ENCODE measurements around the gene U2AF2.

U2AF2 gene

GRCh38 chr19:55660404-55660803 lies 5.6 kb downstream of the U2AF2 start:
- no peak for DNase-seq

DNA sequence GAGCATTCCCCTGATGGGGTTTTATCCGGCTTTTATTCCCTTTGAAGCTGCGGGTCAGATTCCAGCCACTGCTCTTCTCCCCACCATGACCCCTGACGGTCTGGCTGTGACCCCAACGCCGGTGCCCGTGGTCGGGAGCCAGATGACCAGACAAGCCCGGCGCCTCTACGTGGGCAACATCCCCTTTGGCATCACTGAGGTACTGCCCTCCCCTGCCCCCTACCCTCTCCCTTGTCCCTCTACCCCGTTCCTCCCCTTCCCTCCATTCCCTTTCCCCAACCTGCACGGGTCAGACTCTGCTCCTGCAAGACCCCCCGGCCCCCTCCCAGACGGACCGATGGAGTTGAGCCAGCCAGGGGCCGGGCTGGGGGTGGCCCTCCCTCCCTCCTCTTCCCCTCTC lies 6.2 kb downstream of the U2AF2 start:
- no peak for DNase-seq

DNA sequence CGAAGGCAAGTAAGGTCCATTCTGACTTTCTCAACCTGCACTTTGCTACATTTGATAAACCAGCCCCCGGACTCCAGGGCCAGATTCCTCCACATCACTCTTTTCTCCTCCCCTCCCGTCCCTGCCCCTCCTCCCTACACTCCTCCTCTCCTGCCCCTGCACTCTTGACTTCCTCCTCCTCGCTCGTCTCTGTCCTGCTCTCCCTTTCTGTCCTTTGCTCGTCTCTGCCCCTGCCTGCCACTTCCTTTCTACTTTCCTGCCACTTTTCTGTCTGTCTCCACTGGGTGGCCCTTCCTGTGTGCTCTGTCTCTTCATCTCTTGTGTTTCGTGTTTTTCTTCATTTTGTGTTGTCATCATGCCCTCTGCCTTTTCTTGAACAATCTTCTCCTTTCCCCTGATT lies 7.0 kb downstream of the U2AF2 start:
- DNase-seq, result no peak

DNA sequence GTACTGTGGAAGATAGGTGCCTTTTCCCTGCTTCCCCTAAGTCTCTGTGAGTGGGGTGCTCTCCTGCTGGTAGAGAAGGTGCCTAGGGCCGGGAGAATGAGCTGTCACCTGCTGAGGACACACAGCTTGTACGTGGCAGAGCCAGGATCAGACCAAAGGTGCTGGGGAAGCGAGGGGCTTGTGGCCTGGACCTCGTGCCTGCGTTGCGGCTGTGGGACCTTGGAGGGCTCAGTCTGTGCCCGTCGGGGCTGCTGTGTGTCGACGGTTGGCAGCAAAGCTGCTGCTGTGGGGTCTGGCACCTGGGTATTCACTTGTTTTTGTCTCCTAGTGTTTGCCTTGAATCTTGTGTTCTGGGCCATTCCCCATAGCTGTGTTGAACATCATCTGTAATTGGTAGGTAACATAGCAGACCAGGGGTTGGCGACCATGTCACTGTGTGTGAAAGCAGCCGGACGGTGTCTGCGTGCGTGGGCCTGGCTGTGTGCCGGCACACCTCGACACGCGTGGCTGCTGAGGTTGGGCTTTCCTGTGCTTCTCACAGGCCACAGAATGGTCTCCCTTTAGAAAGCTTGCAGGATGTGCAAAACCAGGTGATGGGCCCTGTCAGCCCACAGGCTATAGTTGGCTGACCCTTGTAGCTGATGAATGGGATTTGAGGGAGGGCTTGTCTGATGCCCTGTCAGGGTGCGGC lies 9.2 kb downstream of the U2AF2 start:
- DNase-seq, result no peak

GRCh38 chr19:55666343-55667005 lies 11.6 kb downstream of the U2AF2 start:
- no peak for DNase-seq

GRCh38 chr19:55667006-55667381 lies 12.2 kb downstream of the U2AF2 start:
- DNase-seq, result no peak

- no peak for DNase-seq
Measured at GRCh38 chr19:55667511-55667910, 12.7 kb downstream of the U2AF2 start.

DNA sequence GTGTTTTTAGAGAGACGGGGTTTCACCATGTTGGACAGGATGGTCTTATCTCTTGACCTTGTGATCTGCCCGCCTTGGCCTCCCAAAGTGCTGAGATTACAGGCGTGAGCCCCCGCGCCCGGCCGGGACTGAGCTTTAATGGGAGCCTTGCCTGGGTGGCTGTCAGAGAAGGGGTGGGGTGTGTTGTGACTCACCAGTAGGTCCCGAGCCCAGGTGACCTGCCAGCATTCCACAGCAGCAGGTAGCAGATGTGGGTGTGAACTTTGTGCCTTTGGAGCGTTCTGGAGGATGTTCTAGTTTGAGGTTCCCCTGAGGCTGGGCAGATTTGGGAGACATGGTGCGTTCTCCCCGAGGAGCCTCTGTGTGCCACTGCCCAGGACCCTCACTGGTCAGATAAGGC lies 13.1 kb downstream of the U2AF2 start:
- no peak for DNase-seq

GRCh38 chr19:55668603-55669348 lies 13.9 kb downstream of the U2AF2 start:
- no peak for DNase-seq

DNA sequence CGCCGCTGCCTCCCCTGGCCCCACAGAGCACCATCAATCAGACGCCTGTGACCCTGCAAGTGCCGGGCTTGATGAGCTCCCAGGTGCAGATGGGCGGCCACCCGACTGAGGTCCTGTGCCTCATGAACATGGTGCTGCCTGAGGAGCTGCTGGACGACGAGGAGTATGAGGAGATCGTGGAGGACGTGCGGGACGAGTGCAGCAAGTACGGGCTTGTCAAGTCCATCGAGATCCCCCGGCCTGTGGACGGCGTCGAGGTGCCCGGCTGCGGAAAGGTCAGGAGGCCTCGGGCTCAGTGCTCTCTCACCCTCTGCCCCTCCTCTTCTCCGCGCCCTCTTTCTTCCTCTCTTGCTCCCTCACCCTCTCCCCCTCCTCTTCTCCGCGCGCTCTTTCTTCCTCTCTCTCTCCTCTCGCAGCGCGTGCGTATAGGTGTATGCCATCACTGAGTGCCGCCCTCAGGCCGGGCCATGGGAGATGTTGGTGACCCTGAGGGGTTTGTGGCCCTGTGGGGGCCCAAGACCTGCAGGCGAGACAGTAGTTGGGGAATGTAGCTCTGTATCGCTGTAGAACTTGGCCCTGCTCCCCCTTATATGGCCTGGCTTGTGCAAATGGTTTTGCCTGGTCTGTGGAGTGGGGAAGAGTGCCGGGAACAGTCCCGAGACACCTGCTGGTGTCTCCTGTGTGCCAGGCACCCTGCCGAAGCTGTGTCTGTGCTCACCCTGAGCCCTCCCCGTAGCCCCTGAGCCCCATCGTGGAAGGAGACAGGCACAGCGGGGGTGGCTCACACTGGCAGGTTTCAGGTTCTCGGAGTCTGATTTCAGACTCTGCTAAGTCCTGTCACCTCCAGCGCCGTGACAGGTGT lies 14.8 kb downstream of the U2AF2 start:
- no peak for DNase-seq

DNA sequence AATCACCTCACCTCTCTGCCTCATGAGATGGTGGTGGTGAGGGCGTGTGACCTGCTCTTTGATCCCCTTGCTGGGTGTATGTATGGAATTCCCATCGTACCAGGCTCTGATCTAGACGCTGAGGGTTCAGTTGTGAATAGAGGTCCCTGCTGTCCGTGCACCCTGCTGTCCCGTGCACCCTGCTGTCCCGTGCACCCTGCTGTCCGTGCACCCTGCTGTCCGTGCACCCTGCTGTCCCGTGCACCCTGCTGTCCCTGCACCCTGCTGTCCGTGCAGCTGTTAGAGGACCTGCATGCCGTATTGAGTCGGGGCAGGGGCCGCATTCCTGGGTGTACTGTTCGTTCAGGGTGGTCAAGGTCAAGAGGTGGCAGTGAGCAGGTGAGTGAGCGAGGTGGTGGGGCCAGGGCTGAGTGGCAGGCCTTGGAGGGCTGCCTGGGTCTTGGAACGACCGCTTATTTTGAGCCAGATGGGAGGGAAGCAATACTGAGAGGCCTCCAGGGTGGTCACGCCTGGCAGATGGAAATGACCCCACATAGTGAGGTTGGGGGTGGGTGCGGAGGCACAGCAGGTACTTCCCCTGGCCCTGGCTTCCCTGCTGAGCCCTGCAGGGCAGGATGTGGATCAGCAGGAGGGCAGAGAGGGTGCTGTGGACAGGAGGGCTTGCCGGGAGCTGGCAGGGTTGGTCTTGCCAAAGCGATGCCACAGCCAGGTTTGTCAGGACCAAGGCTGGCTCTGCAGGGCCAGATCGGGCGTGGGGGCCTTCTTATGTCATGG lies 15.6 kb downstream of the U2AF2 start:
- no peak for DNase-seq

- no peak for DNase-seq
Measured at GRCh38 chr19:55671054-55671378, 16.2 kb downstream of the U2AF2 start.

DNA sequence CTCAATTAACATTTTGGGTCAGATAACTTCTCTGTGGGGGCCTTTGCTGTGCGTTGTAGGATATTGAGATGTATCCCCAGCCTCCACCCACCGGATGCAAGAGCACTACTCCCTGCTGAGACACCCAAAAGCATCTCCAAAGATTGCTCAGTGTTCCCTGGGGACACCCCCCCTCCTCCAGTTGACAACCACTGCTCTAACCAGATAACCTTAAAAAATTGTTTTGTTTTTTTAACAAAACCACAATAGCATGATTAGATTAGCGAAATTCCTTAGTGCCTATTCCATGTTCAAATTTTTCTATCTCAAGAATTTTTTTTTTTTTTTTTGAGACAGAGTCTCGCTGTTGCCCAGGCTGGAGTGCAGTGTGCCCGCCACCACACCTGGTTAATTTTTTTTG lies 17.6 kb downstream of the U2AF2 start:
- DNase-seq, result no peak

DNA sequence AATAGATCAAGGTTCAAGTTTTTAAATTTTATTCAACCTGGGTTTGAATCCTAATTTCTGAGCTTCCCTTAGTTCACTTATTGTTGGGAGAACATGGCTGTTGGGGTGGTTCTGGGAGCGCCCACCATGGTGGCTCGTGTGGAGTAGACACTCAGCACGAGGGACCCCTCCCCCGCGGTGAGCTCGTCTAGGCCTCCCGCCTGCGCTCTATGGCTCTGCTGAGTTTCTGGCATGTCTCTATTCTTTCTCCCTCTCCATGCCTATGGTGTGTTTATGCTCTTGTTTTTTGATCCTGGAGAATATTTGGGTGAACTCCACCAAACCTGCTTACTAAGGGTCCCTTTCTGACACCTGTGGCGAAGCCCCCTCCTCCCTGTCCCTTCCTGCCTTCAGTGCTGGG lies 18.6 kb downstream of the U2AF2 start:
- no peak for DNase-seq

GRCh38 chr19:55673889-55674288 lies 19.1 kb downstream of the U2AF2 start:
- DNase-seq, result no peak

DNA sequence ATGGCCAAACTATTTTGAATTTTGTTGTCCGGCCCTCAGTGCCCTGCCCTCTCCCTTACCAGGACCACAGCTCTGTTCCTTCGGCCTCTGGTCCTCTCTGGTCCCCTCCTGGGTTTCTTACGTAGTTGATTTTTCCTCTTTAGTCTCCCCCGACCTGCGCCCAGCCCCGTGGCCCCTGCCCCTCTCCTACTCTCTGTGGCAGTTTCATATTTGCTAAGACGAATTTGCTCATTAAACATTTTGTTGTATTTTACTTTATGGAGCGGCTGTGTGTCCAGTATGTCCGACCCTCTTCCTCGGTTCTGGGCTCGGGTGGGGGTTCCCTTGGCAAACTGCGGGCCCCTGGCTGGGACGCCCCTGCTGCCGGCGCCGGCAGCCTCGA lies 19.6 kb downstream of the U2AF2 start:
- no peak for DNase-seq

GRCh38 chr19:55674841-55675660 lies 20.2 kb downstream of the U2AF2 start, which contains the start of gene EPN1:
Gene EPN1 (plus strand): TSS chr19:55675226. CDS start chr19:55678628, 3,402 bp downstream.
- peak; percentile 94 for DNase-seq

DNA sequence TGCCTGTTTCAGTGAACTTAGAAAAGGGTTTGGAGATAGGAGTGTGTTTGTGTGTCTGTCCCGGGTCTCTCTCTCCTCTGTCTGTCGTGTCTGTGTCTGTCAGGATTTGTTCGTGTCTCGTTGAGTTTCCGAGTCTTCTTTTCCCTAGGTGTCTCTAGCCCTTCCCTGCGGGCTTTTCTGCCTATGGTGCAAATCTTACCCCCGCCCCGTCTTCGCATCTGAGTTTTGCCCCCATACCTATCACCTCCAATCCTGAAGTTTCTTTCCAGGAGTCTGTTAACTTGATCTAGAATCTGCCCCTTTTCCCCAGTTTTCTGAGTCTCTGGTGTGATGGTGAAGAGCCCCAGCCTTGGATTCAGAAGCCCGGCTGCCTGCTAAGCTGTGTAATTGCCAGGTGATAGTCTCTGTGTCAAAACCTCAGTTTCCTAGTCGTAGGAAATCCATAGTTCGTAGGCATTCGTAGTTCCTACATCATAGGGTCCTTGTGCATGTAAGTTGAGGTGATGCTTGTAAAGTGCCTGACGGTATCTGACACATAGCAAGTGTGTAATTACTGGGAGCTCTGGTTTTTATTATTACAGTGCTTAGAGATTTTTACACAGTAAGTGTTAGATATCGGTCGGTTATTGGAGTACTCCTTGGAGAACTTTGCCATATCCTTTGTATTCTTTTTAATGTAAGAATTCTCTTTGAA lies 21.0 kb downstream of the U2AF2 start:
- no peak for DNase-seq

- no peak for DNase-seq
Measured at GRCh38 chr19:55676383-55676782, 21.5 kb downstream of the U2AF2 start.

- no peak for DNase-seq
Measured at GRCh38 chr19:55676889-55677505, 22.2 kb downstream of the U2AF2 start.
